HEK293 (cell line): ENCODE measurements around the gene DVL3.

Experiments used
- HOXC10 ChIP-seq: sonication (generic); formaldehyde crosslinking; IDR thresholded peaks from 2 replicates; pipeline ENCODE4 v1.8.1; 2023; ENCODE audit warnings: mild to moderate bottlenecking, missing genetic modification reagents
- SETDB1 ChIP-seq: IDR thresholded peaks from one replicate; pipeline ENCODE4 v1.6.1; 2017; ENCODE audit warnings: mild to moderate bottlenecking, low read length, moderate library complexity, mixed read lengths; ENCODE audit not compliant: insufficient read length
- ZNF335 ChIP-seq: fragments of 450-650 bp; formaldehyde crosslinking; conservative IDR thresholded peaks from 2 replicates; pipeline ENCODE4 v1.5.1; 2016; ENCODE audit warnings: missing biosample characterization, missing genetic modification characterization
- ZNF423 ChIP-seq: fragments of 450-650 bp; formaldehyde crosslinking; IDR thresholded peaks from 2 replicates; pipeline ENCODE4 v1.5.1; 2016; ENCODE audit warnings: missing biosample characterization, missing genetic modification characterization
- ZNF701 ChIP-seq: fragments of 450-650 bp; formaldehyde crosslinking; IDR thresholded peaks from 2 replicates; pipeline ENCODE4 v1.5.1; 2016; ENCODE audit warnings: missing biosample characterization, missing genetic modification characterization
- TF ChIP-seq, protein P1 (sequence below): fragments of 450-650 bp; formaldehyde crosslinking; IDR thresholded peaks from 2 replicates; pipeline ENCODE4 v1.5.1; 2016; ENCODE audit warnings: missing biosample characterization, missing genetic modification characterization
- TF ChIP-seq, protein P2 (sequence below): fragments of 450-650 bp; formaldehyde crosslinking; IDR thresholded peaks from 2 replicates; pipeline ENCODE4 v1.5.1; 2016; ENCODE audit warnings: missing biosample characterization, missing genetic modification characterization
- TF ChIP-seq, protein P3 (sequence below): fragments of 450-650 bp; formaldehyde crosslinking; IDR thresholded peaks from 2 replicates; pipeline ENCODE4 v1.5.1; 2017; ENCODE audit warnings: missing biosample characterization, missing genetic modification characterization
- TF ChIP-seq, protein P4 (sequence below): fragments of 450-650 bp; formaldehyde crosslinking; IDR thresholded peaks from 2 replicates; pipeline ENCODE4 v1.5.1; 2017; ENCODE audit warnings: missing biosample characterization, missing genetic modification characterization
- TF ChIP-seq, protein P5 (sequence below): fragments of 450-650 bp; formaldehyde crosslinking; IDR thresholded peaks from 2 replicates; pipeline ENCODE4 v1.5.1; 2017; ENCODE audit warnings: missing biosample characterization, mild to moderate bottlenecking, missing genetic modification characterization, moderate library complexity
- TF ChIP-seq, protein P6 (sequence below): fragments of 450-650 bp; formaldehyde crosslinking; IDR thresholded peaks from 2 replicates; pipeline ENCODE4 v1.5.1; 2016; ENCODE audit warnings: missing biosample characterization, missing genetic modification characterization

DNA sequence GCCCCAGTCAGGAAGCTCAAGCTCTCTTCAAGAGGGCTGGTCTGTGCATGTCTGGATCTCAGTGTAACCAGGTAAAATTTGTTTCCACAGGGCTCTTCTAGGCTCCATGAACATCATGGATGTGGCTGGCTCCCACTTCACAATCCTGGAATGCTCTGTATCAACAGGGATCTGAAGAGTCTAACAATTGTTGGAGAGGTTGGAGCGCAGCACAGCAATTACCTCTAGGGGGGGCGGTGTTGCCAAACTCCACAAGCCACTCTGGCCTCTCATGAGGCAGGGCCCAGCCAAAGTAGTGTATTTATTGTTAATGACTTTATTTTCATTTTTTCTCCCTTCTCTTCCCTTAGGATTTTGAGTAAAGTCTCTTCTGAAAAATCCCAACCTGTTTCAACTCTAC lies 26.2 kb upstream of the DVL3 start:
- TF ChIP-seq, protein P1, sequence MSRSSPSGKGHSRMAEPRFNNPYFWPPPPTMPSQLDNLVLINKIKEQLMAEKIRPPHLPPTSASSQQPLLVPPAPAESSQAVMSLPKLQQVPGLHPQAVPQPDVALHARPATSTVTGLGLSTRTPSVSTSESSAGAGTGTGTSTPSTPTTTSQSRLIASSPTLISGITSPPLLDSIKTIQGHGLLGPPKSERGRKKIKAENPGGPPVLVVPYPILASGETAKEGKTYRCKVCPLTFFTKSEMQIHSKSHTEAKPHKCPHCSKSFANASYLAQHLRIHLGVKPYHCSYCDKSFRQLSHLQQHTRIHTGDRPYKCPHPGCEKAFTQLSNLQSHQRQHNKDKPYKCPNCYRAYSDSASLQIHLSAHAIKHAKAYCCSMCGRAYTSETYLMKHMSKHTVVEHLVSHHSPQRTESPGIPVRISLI (tag by site-specific recombination): no peak
- TF ChIP-seq, protein P2, sequence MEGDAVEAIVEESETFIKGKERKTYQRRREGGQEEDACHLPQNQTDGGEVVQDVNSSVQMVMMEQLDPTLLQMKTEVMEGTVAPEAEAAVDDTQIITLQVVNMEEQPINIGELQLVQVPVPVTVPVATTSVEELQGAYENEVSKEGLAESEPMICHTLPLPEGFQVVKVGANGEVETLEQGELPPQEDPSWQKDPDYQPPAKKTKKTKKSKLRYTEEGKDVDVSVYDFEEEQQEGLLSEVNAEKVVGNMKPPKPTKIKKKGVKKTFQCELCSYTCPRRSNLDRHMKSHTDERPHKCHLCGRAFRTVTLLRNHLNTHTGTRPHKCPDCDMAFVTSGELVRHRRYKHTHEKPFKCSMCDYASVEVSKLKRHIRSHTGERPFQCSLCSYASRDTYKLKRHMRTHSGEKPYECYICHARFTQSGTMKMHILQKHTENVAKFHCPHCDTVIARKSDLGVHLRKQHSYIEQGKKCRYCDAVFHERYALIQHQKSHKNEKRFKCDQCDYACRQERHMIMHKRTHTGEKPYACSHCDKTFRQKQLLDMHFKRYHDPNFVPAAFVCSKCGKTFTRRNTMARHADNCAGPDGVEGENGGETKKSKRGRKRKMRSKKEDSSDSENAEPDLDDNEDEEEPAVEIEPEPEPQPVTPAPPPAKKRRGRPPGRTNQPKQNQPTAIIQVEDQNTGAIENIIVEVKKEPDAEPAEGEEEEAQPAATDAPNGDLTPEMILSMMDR (tag by site-specific recombination): no peak
- TF ChIP-seq, protein P3, sequence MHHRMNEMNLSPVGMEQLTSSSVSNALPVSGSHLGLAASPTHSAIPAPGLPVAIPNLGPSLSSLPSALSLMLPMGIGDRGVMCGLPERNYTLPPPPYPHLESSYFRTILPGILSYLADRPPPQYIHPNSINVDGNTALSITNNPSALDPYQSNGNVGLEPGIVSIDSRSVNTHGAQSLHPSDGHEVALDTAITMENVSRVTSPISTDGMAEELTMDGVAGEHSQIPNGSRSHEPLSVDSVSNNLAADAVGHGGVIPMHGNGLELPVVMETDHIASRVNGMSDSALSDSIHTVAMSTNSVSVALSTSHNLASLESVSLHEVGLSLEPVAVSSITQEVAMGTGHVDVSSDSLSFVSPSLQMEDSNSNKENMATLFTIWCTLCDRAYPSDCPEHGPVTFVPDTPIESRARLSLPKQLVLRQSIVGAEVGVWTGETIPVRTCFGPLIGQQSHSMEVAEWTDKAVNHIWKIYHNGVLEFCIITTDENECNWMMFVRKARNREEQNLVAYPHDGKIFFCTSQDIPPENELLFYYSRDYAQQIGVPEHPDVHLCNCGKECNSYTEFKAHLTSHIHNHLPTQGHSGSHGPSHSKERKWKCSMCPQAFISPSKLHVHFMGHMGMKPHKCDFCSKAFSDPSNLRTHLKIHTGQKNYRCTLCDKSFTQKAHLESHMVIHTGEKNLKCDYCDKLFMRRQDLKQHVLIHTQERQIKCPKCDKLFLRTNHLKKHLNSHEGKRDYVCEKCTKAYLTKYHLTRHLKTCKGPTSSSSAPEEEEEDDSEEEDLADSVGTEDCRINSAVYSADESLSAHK (tag by site-specific recombination): no peak
- no peak for TF ChIP-seq HOXC10
- TF ChIP-seq, protein P4, sequence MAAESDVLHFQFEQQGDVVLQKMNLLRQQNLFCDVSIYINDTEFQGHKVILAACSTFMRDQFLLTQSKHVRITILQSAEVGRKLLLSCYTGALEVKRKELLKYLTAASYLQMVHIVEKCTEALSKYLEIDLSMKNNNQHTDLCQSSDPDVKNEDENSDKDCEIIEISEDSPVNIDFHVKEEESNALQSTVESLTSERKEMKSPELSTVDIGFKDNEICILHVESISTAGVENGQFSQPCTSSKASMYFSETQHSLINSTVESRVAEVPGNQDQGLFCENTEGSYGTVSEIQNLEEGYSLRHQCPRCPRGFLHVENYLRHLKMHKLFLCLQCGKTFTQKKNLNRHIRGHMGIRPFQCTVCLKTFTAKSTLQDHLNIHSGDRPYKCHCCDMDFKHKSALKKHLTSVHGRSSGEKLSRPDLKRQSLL (tag by site-specific recombination): no peak
- no peak for TF ChIP-seq ZNF701 (tag by site-specific recombination)
- TF ChIP-seq ZNF335: no peak
- TF ChIP-seq, protein P5, sequence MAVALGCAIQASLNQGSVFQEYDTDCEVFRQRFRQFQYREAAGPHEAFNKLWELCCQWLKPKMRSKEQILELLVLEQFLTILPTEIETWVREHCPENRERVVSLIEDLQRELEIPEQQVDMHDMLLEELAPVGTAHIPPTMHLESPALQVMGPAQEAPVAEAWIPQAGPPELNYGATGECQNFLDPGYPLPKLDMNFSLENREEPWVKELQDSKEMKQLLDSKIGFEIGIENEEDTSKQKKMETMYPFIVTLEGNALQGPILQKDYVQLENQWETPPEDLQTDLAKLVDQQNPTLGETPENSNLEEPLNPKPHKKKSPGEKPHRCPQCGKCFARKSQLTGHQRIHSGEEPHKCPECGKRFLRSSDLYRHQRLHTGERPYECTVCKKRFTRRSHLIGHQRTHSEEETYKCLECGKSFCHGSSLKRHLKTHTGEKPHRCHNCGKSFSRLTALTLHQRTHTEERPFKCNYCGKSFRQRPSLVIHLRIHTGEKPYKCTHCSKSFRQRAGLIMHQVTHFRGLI: no peak
- no peak for TF ChIP-seq SETDB1
- TF ChIP-seq ZNF423 (tag by site-specific recombination): no peak
- TF ChIP-seq, protein P6, sequence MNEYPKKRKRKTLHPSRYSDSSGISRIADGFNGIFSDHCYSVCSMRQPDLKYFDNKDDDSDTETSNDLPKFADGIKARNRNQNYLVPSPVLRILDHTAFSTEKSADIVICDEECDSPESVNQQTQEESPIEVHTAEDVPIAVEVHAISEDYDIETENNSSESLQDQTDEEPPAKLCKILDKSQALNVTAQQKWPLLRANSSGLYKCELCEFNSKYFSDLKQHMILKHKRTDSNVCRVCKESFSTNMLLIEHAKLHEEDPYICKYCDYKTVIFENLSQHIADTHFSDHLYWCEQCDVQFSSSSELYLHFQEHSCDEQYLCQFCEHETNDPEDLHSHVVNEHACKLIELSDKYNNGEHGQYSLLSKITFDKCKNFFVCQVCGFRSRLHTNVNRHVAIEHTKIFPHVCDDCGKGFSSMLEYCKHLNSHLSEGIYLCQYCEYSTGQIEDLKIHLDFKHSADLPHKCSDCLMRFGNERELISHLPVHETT (tag by site-specific recombination): no peak
